ENCODE results near the gene NPHS1. TPM values are rescaled to one million over a fixed set of nuclear protein-coding genes. Genes with fewer than 3 reads are reported as not detected.

Gene NPHS1
- total RNA-seq, 2 donors from 2014 or later: not detected

DNA sequence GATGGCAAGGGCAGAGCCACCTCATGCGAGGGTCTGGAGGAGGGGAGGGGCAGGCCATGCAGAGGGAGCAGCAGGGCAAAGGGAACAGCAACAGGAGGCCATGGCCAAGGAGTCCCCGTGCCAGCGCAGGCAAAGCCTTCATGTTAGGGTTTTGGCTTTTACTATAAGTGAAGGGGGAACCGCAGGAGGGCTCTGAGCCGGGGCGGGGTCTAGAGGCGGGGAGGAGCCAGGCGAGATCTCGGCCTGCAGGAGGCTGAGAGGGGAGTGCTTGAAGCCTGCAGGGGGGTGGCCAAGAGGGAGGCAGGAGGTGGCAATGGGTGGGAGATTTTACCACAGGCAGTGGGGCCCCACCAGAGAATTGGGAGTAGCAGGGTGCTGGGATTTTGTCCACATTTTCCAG lies 70.7 kb downstream of the NPHS1 start:
- Histone ChIP-seq H3K4me1 (ENCODE audit: control insufficient read depth in 1 of 2, low read depth in 2 of 2) (peaks cover 0 to under 1% of the 10 kb centered on the region in 2 donors), H3K4me3 (no peak overlapping the region), H3K9me3 (no peaks in the 10 kb centered on the region), H3K27ac (no peak overlapping the region), H3K27me3 (replicated peaks; ENCODE audit: insufficient read depth) (no peaks in the 10 kb centered on the region), H3K36me3 (peaks cover 21% of the 10 kb centered on the region)
- TF ChIP-seq, protein P1, sequence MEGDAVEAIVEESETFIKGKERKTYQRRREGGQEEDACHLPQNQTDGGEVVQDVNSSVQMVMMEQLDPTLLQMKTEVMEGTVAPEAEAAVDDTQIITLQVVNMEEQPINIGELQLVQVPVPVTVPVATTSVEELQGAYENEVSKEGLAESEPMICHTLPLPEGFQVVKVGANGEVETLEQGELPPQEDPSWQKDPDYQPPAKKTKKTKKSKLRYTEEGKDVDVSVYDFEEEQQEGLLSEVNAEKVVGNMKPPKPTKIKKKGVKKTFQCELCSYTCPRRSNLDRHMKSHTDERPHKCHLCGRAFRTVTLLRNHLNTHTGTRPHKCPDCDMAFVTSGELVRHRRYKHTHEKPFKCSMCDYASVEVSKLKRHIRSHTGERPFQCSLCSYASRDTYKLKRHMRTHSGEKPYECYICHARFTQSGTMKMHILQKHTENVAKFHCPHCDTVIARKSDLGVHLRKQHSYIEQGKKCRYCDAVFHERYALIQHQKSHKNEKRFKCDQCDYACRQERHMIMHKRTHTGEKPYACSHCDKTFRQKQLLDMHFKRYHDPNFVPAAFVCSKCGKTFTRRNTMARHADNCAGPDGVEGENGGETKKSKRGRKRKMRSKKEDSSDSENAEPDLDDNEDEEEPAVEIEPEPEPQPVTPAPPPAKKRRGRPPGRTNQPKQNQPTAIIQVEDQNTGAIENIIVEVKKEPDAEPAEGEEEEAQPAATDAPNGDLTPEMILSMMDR (IDR thresholded peaks at IDR 0.05): no peak
- ATAC-seq (ENCODE audit: insufficient number of reproducible peaks, low FRiP score, low read depth) (no peak), DNase-seq (ENCODE audit: low spot score) (no peak)

DNA sequence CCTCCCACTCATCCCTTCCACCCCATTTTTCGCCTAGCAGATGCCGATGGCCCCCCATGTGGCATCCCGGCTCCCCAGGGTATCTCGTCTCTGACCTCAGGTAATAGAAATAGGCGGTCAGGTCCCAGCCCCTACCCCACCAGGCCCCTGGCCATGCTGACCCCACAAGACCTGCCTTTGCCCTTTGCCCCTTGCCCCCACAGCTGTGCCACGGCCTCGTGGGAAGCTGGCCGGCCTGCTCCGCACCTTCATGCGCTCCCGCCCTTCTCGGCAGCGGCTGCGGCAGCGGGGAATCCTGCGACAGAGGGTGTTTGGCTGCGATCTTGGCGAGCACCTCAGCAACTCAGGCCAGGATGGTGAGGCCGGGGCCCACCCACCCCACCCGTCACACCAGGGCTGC lies 71.6 kb downstream of the NPHS1 start:
- no peak for DNase-seq (ENCODE audit: low spot score)
- peaks cover 7 to 8% of the 10 kb centered on the region in 2 donors for H3K4me1 ChIP-seq (ENCODE audit: control insufficient read depth in 1 of 2, low read depth in 2 of 2)
- H3K36me3 ChIP-seq: peaks cover 21% of the 10 kb centered on the region
- ATAC-seq (ENCODE audit: insufficient number of reproducible peaks, low FRiP score, low read depth): no peak
- H3K27me3 ChIP-seq (replicated peaks; ENCODE audit: insufficient read depth): no peaks in the 10 kb centered on the region
- no peaks in the 10 kb centered on the region for H3K9me3 ChIP-seq
- TF ChIP-seq, protein P1 (IDR thresholded peaks at IDR 0.05): no peak
- H3K4me3 ChIP-seq: no peak overlapping the region
- no peak overlapping the region for H3K27ac ChIP-seq

DNA sequence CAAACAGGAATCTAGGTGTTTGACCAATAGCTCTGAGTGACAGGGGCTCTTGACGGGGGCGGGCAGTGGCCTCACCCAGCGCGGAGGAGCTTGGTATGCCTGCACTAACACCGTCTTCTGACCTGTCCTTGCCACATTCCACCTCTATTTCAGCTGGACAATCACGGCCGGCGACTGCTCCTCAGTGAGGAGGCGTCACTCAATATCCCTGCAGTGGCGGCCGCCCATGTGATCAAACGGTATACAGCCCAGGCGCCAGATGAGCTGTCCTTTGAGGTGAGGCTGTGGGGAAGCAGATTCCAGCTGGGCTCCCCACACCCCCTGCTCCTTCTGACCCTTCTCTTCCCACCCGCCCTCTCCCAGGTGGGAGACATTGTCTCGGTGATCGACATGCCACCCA lies 72.2 kb downstream of the NPHS1 start:
- no peaks in the 10 kb centered on the region for H3K9me3 ChIP-seq
- H3K27me3 ChIP-seq (replicated peaks; ENCODE audit: insufficient read depth): no peaks in the 10 kb centered on the region
- no peak overlapping the region for H3K4me3 ChIP-seq
- DNase-seq (ENCODE audit: low spot score) (no peak), ATAC-seq (ENCODE audit: insufficient number of reproducible peaks, low FRiP score, low read depth) (no peak)
- H3K4me1 ChIP-seq (ENCODE audit: control insufficient read depth in 1 of 2, low read depth in 2 of 2): peaks cover 7 to 8% of the 10 kb centered on the region in 2 donors
- TF ChIP-seq, protein P1 (IDR thresholded peaks at IDR 0.05): no peak
- no peak overlapping the region for H3K27ac ChIP-seq
- peaks cover 18% of the 10 kb centered on the region for H3K36me3 ChIP-seq

DNA sequence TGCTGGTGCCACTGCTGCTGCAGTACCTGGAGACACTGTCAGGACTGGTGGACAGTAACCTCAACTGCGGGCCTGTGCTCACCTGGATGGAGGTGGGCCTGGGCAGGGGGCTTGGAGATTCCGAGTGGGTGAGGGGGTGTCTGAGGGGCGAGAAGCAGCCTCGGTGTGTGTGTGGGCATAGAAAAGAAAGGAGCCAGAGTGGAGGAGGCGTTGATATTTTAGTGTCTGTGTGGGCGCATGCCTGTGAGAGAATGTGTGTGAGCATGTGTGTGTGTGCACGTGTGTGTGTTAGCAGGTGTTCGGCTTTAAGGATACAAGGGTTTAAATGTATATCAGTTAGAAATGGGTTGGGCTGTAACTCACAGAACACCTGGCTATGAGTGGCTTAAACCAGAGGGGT lies 73.3 kb downstream of the NPHS1 start:
- Histone ChIP-seq H3K9me3 (no peaks in the 10 kb centered on the region), H3K27ac (no peak overlapping the region), H3K36me3 (peaks cover 14% of the 10 kb centered on the region), H3K27me3 (replicated peaks; ENCODE audit: insufficient read depth) (no peaks in the 10 kb centered on the region), H3K4me3 (no peak overlapping the region), H3K4me1 (ENCODE audit: control insufficient read depth in 1 of 2, low read depth in 2 of 2) (peaks cover 8 to 12% of the 10 kb centered on the region in 2 donors)
- TF ChIP-seq, protein P1 (IDR thresholded peaks at IDR 0.05): no peak
- no peak for ATAC-seq (ENCODE audit: insufficient number of reproducible peaks, low FRiP score, low read depth)
- no peak for DNase-seq (ENCODE audit: low spot score)

DNA sequence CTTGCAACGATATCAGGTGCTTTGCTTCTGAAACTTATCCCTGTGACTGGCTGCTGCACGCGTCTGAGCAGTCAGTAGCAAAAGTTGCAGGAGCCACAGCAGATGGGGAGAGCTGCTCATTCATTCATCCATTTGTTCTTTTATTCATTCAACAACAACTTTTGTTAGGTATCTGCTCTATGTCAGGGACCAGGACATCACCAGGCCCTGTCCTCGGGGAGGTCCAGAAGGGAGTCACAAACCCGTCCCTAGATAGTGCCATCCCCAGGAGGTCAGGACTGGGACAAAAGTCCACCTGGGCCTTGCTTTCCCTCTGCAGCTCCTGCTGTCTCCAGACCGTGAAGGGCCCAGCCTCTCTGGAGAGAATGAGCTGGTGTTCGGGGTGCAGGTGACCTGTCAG lies 74.3 kb downstream of the NPHS1 start:
- TF ChIP-seq, protein P1 (IDR thresholded peaks at IDR 0.05): no peak
- ATAC-seq (ENCODE audit: insufficient number of reproducible peaks, low FRiP score, low read depth) (no peak), DNase-seq (ENCODE audit: low spot score) (no peak)
- H3K9me3 ChIP-seq: no peaks in the 10 kb centered on the region
- no peaks in the 10 kb centered on the region for H3K27me3 ChIP-seq (replicated peaks; ENCODE audit: insufficient read depth)
- H3K36me3 ChIP-seq: peaks cover 14% of the 10 kb centered on the region
- no peak overlapping the region for H3K4me3 ChIP-seq
- H3K4me1 ChIP-seq (ENCODE audit: control insufficient read depth in 1 of 2, low read depth in 2 of 2): peaks cover 8 to 12% of the 10 kb centered on the region in 2 donors
- H3K27ac ChIP-seq: no peak overlapping the region

Data from thoracic aorta (tissue), 2 donors.